ENCODE results near the gene SH2D1A. TPM values are rescaled to one million over a fixed set of nuclear protein-coding genes. Genes with fewer than 3 reads are reported as not detected.

The SH2D1A gene
- total and polyA plus RNA-seq, 2 donors (not counting 3 experiments of a cell fraction or from before 2014, with no cell fraction given) = not detected

GRCh38 chrX:124393238-124393637 is 46.9 kb downstream of the SH2D1A start:
- DNase-seq (ENCODE audit: low read depth, low spot score) (no peak), FAIRE-seq (no peak)
- no peak overlapping the region for H3K27ac ChIP-seq (ENCODE audit: insufficient read depth, low read depth, low read length)
- no peaks in the 10 kb centered on the region for H3K36me3 ChIP-seq (ENCODE audit: control insufficient read depth in 2 of 2, extremely low read depth in 1 of 2, insufficient read depth in 2 of 2, low read length in 2 of 2)
- ChIA-PET POLR2A (no interaction called here), CTCF (no interaction called here)
- H3K4me1 ChIP-seq (ENCODE audit: control insufficient read depth, extremely low read depth, insufficient read depth, low read length) = no peaks in the 10 kb centered on the region
- TF ChIP-seq MAX (IDR thresholded peaks at IDR 0.05; ENCODE audit: insufficient read depth, insufficient read length) (no peak), CTCF (IDR thresholded peaks at IDR 0.05; ENCODE audit: extremely low read depth in 1 of 2, insufficient read depth in 1 of 2, low read depth in 1 of 2, low read length in 2 of 2) (no peak), JUN (IDR thresholded peaks at IDR 0.05; ENCODE audit: borderline replicate concordance, insufficient read depth, insufficient read length, low read depth) (no peak), EZH2 (IDR thresholded peaks at IDR 0.05; ENCODE audit: borderline replicate concordance, low read depth, low read length, severe bottlenecking) (no peak), MYC (IDR thresholded peaks at IDR 0.05; ENCODE audit: low read depth, low read length) (no peak)
- H3K79me2 ChIP-seq (ENCODE audit: control insufficient read depth, insufficient read depth, low read length) = no peaks in the 10 kb centered on the region
- H3K4me2 ChIP-seq (ENCODE audit: insufficient read depth, low read length) = no peak overlapping the region
- H3K9me1 ChIP-seq (replicated peaks; ENCODE audit: control insufficient read depth, extremely low read depth, insufficient read depth, low read length) = no peaks in the 10 kb centered on the region
- no peak overlapping the region for H3K9ac ChIP-seq (replicated peaks; ENCODE audit: extremely low read depth, insufficient read depth, low read length)
- peaks cover 0 to 2% of the 10 kb centered on the region in 2 experiments for H3K27me3 ChIP-seq (ENCODE audit: control insufficient read depth in 2 of 2, insufficient read depth in 2 of 2, low read length in 2 of 2)
- no TSS peak for BruUV-seq (replicated peaks)
- no peaks in the 10 kb centered on the region for H3K9me3 ChIP-seq (replicated peaks; ENCODE audit: control insufficient read depth, insufficient read depth, low read length)
- no peak overlapping the region for H3K4me3 ChIP-seq (replicated peaks in 1 of 3; ENCODE audit: insufficient read depth in 1 of 3, low read depth in 1 of 3, low read length in 3 of 3)
- H2AFZ ChIP-seq (ENCODE audit: low read depth, low read length) = no peak overlapping the region
- intact Hi-C loops (cut with micrococcal nuclease) (no loop called here), dilution Hi-C loops (cut with MboI; ENCODE audit: extremely low pct_ligation_motif_present, low sequenced_read_pairs) (no loop called here)
- no peaks in the 10 kb centered on the region for H4K20me1 ChIP-seq (replicated peaks; ENCODE audit: control insufficient read depth, extremely low read depth, insufficient read depth, low read length)

- TF ChIP-seq CTCF (IDR thresholded peaks at IDR 0.05; ENCODE audit: extremely low read depth in 1 of 2, insufficient read depth in 1 of 2, low read depth in 1 of 2, low read length in 2 of 2) (no peak), POLR2A (IDR thresholded peaks at IDR 0.05; ENCODE audit: low read depth, low read length) (no peak), JUN (IDR thresholded peaks at IDR 0.05; ENCODE audit: borderline replicate concordance, insufficient read depth, insufficient read length, low read depth) (no peak), FOS (IDR thresholded peaks at IDR 0.05; ENCODE audit: borderline replicate concordance, insufficient read depth, low read length) (no peak), MYC (IDR thresholded peaks at IDR 0.05; ENCODE audit: low read depth, low read length) (no peak), GATA2 (IDR thresholded peaks at IDR 0.05; ENCODE audit: insufficient read depth, insufficient read length, low read depth, low read length) (no peak), POLR2AphosphoS5 (IDR thresholded peaks at IDR 0.05; ENCODE audit: insufficient read depth, low read depth, low read length) (no peak), MAX (IDR thresholded peaks at IDR 0.05; ENCODE audit: insufficient read depth, insufficient read length) (no peak), EZH2 (IDR thresholded peaks at IDR 0.05; ENCODE audit: borderline replicate concordance, low read depth, low read length, severe bottlenecking) (no peak)
- no TSS peak for BruUV-seq (replicated peaks)
- H3K4me3 ChIP-seq (replicated peaks in 1 of 3; ENCODE audit: insufficient read depth in 1 of 3, low read depth in 1 of 3, low read length in 3 of 3) = no peak overlapping the region
- dilution Hi-C loops (cut with MboI; ENCODE audit: extremely low pct_ligation_motif_present, low sequenced_read_pairs) (no loop called here), intact Hi-C loops (cut with micrococcal nuclease) (no loop called here)
- FAIRE-seq = no peak
- H3K36me3 ChIP-seq (ENCODE audit: control insufficient read depth in 2 of 2, extremely low read depth in 1 of 2, insufficient read depth in 2 of 2, low read length in 2 of 2) = no peaks in the 10 kb centered on the region
- H3K27ac ChIP-seq (ENCODE audit: insufficient read depth, low read depth, low read length) = no peak overlapping the region
- H3K4me2 ChIP-seq (ENCODE audit: insufficient read depth, low read length) = no peak overlapping the region
- no peaks in the 10 kb centered on the region for H3K79me2 ChIP-seq (ENCODE audit: control insufficient read depth, insufficient read depth, low read length)
- no peak overlapping the region for H3K9ac ChIP-seq (replicated peaks; ENCODE audit: extremely low read depth, insufficient read depth, low read length)
- no peak for DNase-seq (ENCODE audit: low read depth, low spot score)
- no peaks in the 10 kb centered on the region for H3K9me1 ChIP-seq (replicated peaks; ENCODE audit: control insufficient read depth, extremely low read depth, insufficient read depth, low read length)
- ChIA-PET CTCF (no interaction called here), POLR2A (no interaction called here)
- no peaks in the 10 kb centered on the region for H4K20me1 ChIP-seq (replicated peaks; ENCODE audit: control insufficient read depth, extremely low read depth, insufficient read depth, low read length)
- no peaks in the 10 kb centered on the region for H3K4me1 ChIP-seq (ENCODE audit: control insufficient read depth, extremely low read depth, insufficient read depth, low read length)
- no peaks in the 10 kb centered on the region for H3K9me3 ChIP-seq (replicated peaks; ENCODE audit: control insufficient read depth, insufficient read depth, low read length)
- peaks cover 0 to 2% of the 10 kb centered on the region in 2 experiments for H3K27me3 ChIP-seq (ENCODE audit: control insufficient read depth in 2 of 2, insufficient read depth in 2 of 2, low read length in 2 of 2)
- no peak overlapping the region for H2AFZ ChIP-seq (ENCODE audit: low read depth, low read length)
These were observed 47.3 kb downstream of the SH2D1A start for GRCh38 chrX:124393659-124394058.

Measured in endothelial cell of umbilical vein (primary cell).